GM21515 (cell line): ENCODE measurements around the gene TATDN2.

Source experiments
- ATAC-seq: cut with Tn5 transposase; IDR thresholded peaks from one replicate; pipeline ENCODE4 v1.9.1; 2021; ENCODE audit not compliant: unreplicated experiment

TATDN2 gene, protein sequence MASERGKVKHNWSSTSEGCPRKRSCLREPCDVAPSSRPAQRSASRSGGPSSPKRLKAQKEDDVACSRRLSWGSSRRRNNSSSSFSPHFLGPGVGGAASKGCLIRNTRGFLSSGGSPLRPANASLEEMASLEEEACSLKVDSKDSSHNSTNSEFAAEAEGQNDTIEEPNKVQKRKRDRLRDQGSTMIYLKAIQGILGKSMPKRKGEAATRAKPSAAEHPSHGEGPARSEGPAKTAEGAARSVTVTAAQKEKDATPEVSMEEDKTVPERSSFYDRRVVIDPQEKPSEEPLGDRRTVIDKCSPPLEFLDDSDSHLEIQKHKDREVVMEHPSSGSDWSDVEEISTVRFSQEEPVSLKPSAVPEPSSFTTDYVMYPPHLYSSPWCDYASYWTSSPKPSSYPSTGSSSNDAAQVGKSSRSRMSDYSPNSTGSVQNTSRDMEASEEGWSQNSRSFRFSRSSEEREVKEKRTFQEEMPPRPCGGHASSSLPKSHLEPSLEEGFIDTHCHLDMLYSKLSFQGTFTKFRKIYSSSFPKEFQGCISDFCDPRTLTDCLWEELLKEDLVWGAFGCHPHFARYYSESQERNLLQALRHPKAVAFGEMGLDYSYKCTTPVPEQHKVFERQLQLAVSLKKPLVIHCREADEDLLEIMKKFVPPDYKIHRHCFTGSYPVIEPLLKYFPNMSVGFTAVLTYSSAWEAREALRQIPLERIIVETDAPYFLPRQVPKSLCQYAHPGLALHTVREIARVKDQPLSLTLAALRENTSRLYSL

GRCh38 chr3:10248184-10248983, at the start of gene TATDN2:
TATDN2 (plus strand) TSS chr3:10248459; CDS start chr3:10249201, 742 bp downstream.
- ATAC-seq, result peak; percentile 96

DNA sequence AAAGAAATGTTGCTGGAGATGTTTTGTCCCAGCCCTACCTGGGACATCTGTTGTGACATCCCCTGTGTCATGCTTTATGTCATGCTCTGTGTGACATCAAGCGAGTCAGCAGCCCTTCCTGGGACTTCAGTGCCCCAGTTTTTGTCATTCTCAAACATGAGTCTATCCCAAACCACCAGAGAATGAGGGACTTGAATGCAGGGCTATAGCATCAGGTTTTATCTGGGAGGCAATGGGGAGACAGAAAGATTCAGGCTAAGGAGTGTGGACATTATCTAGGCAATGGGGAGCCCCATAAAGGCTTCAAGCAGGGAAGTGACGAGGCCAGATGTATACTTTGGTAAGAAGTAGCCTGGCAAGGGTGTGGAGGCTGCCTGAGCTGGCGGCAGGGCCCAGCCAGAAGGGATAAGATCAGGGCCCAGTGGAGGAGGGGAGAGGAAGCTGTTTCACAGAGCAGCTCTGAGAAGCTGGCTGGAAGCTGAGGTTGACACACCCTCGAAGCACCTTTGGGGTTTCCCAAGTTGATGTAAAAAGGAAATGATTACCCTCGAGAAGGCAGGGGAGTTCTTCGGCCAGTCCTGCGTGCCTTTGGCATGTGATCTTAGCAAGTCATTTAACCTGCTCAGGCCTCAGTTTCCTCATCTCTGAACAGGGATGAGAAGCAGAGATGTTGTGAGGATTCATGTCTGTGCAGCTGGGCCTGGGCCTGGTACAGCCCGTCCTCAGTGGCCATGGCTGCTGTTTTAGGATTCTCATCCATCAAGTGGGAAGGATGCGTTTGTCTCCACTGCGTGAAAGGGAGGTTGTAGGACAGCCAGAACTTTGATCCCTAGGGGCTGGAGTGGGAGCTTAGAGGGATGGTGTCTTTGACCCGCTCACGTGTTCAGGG, 49.3 kb upstream of the TATDN2 start:
- ATAC-seq, result peak; percentile 57

DNA sequence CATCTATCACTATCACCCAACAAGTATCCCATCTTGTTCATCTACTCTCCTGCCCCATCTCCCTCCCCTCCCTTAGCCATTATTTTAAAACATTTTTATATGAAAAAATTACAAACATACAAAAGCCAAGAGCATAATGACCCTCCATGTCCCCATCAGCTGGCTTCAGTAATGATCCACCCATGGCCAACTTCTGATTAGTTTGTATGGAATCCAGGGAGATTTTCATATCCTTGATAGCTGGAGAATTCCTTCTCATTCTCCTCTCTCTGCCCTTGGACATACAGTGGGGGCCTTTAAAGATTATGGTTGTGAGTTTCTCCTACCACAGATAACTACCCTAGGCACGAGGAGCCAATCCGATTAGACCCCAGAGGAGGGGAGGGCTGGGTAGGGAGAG, 43.3 kb upstream of the TATDN2 start:
- no peak for ATAC-seq

GRCh38 chr3:10205451-10206165, 42.7 kb upstream of the TATDN2 start:
- ATAC-seq, result no peak

DNA sequence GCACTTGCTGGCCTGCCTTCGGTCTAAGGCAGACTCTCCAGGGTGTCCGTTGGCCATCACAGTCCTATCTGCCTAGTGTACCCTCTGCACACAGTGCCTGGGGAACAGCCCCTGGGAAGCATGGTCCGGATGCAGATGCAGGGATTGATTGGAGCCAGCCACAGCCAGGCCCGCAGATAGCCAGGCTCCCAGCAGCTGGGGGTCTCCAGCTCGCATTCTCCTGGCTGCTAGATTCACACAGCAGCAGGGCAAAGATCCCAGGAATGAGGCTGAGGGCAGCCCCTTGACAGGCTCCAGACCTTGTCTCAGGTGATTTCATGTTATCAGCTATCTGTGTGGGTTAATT, 42.1 kb upstream of the TATDN2 start:
- ATAC-seq, result no peak

DNA sequence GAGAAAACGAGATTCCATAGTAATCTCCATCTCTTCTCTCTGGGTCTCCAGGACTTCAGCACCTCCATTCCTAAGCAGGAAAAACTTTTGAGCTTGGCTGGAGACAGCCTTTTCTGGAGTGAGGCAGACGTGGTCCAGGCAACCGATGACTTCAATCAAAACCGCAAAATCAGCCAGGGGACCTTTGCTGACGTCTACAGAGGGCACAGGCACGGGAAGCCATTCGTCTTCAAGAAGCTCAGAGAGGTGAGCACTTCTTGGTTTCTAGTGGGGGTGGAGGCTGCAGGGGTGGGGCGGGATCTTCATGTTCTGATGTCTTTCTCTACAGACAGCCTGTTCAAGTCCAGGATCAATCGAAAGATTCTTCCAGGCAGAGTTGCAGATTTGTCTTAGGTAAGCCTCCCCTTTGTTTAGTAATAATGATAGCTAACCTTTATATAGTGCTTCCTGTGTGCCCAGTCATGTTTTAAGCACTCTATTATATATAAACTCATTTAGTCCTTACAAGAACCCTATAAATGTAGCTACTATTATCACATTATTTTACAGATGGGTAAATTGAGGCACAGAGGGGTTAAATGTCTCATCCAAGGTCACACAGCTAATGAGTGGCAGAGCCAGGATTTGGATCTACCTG, 35.0 kb upstream of the TATDN2 start:
- no peak for ATAC-seq

DNA sequence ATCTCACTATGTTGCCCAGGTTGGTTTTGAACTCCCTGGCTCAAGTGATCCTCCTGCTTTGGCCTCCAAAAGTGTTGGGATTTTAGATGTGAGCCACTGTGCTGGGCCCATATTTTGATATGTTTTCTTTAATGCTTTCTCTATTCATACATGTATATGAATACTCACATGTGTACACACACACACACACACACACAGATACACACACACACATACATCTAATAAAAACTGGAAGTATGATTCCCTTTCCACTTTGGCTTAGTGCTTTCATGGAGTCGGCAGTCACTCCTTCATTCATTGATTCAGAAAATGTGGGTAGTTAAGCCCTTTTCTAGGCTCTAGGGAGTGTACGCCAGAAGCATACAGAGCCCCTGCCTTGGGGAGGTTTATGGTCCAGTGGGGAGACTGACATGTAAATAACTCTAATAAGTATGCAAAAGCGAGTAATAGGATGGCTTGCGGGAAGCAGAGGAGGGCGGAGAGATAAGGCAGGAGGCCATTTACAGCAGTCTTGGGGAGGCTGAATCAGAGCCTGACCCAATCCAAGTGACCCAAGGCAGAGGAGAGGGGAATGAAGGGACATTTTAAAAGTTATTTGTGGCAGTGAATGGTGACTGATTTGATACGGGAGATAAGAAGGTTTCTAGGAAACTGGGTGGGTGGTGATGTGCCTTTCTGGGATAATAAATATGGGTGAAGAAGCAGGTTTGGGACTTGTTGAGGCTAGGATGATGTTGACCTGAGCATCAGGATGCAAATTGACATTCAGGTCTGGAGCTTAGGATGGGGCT, 32.5 kb upstream of the TATDN2 start:
- no peak for ATAC-seq

DNA sequence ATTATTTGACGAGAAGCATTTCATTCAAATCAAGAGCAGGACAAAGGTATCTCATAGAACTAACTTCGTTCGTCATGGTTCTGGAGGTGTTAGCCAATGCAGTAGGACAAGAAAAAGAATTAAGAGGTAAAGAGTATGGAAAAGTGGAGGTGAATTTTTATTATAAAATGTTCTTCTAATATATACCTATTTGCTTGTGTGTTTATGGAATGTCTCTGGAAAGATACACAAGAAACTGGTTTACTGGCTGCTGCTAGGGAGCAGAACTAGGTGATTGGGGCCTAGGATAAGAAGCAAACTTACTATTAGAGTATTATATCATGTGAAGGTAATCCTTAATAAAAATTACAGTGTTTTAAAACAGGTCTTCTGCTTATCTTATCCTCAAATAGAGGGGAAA, 30.9 kb upstream of the TATDN2 start:
- no peak for ATAC-seq

DNA sequence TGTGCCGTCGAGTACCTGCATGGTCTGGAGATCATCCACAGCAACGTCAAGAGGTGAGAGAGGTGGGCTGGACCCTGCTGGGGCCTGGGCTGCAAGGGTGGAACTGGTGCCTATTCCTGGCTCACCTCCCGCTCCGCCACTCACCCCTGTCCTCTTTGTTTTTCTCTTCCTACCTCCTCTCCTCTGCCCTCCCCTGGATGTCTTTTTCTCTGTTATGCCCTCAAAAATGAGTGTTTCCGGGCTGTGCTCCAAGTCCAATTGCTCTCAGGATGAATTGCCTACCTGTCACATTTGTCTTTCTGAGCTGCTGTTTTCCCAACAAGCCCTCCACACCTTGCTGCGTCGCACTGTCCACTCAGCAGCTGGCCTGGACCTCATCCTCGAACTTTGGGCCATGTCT, 28.5 kb upstream of the TATDN2 start:
- ATAC-seq, result no peak

DNA sequence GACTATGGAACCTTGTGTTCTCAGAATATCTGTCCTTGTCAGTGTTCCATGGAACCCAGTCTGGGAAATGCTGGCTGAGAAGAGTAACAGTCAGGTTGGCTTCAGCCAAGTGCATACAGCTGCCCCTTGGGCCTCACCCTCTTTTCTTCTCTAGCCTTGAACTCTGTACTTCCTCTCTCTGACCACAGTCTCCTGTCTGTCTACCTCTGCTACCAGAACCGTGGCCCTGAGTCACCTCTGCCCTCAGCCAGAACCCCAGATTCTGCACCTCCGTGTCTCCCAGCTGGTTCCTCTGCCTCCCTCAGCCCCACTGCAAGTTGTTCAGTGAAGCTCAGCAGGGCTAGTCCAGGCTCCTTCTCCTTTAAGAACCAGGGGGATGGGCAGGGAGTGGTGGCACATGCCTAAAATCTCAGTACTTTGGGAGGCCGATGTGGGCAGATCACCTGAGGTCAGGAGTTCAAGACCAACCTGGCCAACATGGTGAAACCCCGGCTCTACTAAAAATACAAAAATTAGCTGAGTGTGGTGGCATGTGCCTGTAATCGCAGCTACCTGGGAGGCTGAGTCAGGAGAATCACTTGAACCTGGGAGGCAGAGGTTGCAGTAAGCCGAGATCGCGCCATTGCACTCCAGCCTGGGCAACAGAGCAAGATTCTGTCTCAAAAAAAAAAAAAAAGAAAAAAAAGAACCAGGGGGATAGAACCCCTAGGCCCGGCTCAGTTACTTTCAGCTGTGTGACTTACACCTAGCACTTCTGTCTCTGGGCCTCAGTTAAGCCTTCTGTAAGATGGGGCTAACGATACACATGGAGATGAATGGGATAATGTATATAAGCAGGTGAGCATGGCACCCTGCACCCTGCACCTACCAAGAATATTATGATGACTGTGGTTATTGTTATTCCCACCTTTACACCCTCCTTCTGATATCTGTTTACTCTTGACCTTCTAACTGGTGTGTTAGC, 24.3 kb upstream of the TATDN2 start:
- ATAC-seq, result peak; percentile 60

- peak; percentile 33 for ATAC-seq
These were observed 23.2 kb upstream of the TATDN2 start for GRCh38 chr3:10224794-10225665.

GRCh38 chr3:10226293-10226692, 22.0 kb upstream of the TATDN2 start:
- ATAC-seq, result no peak

DNA sequence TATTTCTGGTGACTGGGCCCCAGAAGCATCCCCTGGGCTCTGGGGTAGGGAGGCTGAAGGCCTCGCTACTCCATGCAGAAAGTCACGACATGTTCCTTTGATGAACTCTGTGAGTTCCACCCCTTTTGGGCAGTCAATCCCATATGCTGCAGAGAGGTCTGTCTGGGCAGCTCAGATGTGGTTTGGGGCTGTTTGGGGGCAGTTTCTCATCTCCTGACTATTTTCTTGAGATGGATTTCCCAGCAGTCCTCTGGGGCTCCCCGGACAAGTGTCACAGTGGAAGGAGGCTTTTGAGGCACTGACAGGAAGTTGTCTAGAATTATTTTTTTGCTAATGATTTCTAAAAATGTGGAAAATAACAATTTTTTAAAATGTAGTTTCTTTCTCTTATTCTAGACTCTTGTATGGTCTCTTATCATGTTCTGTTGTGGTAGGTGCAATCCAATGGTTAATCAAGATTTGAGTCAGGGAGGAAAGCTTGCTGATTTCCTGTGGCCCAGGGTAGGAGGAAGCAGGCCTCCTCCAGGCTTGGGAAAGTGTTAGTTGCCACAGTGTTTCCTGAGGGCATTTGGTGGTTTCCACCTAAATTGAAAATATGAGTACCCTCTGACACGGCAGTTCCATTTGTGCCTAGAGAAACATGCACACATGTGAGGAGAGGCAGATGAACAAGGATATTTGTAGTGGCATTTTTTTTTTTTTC, 19.9 kb upstream of the TATDN2 start:
- no peak for ATAC-seq

- no peak for ATAC-seq
These were observed 18.7 kb upstream of the TATDN2 start for GRCh38 chr3:10229576-10229975.

DNA sequence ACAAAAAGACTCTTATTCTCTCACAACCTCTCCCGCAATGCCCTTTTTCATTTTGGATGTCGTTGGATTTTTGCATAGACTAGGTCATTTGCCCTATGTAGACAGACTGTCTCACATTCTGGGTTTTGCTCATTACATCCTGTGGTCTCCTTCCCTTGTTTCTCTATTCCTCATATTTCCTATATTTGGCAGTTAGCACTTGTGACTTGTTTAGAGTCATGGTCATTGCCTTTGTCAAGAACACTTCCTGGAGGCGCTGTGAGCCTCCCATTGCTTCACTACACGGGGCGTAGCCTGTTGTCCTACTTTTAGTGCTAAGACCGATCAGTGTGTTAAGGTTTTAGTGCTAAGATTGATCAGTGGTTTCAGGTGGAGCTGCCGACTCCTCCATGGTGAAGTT, 16.1 kb upstream of the TATDN2 start:
- ATAC-seq, result peak; percentile 59

DNA sequence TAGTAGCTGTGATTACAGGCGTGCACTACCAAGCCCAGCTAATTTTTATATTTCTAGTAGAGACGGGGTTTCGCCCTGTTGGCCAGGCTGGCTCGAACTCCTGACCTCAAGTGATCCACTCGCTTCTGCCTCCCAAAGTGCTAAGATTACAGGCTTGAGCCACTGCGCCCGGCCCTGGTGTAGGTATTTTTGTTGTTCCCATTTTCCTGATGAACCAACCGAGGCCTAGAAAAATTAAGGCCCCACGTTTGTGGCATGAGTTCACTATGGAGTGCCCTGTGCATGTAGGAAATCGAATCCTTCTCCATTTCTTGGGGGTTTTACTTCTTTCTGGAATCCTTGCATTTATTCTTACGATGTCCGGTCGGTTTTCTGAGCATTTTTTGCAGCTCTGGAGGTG, 14.3 kb upstream of the TATDN2 start:
- ATAC-seq, result no peak
